ENCODE measurements around the gene SLC39A3.

DNA sequence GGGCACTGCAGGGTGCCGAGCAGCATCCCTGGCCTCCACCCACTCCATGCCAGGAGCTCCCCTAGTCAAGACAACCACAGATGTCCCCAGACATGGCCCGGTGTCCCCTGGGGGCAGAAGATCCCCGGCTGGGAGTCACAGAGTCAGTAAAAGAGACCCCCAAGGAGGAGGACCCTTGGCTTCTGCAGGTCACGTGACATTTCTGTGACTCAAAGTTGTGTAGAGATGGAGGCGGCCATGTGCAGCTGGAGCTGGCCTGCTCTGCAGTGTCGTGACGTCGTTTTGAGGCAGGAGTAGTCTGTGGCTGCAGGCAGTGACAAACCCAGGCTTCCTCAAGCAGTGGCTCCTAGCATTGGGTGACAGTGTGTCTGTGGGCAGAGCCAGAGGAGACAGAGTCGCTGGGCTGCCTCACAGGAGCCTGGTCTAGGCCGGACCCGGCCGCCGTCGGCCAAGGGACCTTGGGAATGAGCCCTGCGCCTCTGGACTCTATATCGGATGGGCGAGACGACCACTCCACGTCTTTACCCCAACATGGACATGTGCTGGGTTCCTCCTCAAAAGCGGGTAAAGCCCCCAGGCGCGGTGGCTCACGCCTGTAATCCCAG lies 10.9 kb downstream of the SLC39A3 start:
- TF ChIP-seq, protein P1, sequence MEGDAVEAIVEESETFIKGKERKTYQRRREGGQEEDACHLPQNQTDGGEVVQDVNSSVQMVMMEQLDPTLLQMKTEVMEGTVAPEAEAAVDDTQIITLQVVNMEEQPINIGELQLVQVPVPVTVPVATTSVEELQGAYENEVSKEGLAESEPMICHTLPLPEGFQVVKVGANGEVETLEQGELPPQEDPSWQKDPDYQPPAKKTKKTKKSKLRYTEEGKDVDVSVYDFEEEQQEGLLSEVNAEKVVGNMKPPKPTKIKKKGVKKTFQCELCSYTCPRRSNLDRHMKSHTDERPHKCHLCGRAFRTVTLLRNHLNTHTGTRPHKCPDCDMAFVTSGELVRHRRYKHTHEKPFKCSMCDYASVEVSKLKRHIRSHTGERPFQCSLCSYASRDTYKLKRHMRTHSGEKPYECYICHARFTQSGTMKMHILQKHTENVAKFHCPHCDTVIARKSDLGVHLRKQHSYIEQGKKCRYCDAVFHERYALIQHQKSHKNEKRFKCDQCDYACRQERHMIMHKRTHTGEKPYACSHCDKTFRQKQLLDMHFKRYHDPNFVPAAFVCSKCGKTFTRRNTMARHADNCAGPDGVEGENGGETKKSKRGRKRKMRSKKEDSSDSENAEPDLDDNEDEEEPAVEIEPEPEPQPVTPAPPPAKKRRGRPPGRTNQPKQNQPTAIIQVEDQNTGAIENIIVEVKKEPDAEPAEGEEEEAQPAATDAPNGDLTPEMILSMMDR (IDR thresholded peaks at IDR 0.05), result no peak
- TF ChIP-seq POLR2A (IDR thresholded peaks at IDR 0.05), result no peak

All from adrenal gland (tissue), 5 donors.